Measurements from ENCODE around the gene PWWP2B.

Gene PWWP2B

DNA sequence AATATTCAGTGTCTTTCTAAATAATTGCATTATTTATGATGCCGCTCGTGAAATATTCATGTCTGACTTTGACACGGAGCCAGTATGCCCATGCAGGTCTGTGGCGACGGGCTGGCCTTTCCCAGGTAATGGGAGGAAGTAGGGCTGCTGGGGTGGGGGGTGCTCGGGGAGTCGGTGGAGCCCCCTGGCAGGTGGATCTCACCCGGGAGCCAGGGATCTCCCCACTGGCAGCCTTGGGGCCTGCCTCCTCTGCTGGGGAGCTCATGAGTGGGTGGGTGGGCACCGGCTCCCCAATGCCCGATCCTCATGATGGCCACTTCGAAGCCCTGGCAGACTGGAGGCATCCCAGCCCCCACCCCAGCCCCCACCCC is 52.8 kb downstream of the PWWP2B start:
- no peak for DNase-seq

DNA sequence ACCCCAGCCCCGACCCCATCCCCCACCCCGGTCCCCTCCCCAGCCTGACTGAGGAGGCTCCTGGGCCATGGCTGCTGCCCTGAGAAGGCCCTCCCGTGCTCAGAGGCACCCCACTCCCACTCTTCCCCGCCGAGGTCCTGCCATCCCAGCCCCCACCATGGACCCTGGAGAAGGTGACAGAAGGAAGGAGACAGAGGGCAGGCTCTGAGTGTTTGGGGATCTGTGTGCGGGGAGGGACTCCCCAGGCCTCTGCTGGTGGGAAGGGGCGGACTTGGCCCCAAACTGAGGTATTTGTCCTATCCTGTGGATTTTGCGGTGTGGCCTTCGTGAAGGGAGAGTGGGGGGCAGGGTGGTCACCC is 53.4 kb downstream of the PWWP2B start:
- DNase-seq, result no peak

DNA sequence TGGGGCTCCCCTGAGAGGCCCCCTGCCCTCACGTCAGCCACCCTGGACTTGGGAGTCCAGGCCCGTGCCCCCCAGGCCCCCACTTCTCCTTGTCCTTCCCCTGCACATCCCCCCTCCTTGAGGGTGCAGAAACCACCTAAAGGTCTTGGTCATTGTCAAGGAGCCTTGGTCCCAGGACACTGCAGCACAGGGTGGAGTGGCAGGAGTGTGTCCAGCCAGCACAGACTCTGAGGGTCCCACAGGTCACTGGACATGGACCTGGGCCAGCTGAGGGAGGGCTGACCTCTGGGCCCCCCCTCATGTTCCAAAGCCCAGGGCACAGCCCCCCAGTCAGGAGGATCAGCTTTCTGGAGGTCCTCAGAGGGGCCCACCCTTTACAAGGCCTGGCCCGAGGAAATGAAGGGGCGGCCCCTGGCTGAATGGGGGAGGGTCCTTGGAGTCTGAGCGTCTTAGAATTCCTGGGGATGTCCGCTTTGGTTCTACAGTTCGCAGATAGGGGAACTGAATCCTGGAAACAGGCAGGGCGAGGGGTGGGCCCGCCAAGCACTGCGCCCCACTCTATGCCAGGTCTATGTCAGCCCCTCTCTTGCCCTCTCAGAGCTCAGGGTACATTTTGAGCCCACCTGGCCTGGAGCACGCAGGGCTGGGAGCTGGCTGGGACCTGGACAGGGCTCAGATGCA is 54.0 kb downstream of the PWWP2B start:
- DNase-seq, result no peak

DNA sequence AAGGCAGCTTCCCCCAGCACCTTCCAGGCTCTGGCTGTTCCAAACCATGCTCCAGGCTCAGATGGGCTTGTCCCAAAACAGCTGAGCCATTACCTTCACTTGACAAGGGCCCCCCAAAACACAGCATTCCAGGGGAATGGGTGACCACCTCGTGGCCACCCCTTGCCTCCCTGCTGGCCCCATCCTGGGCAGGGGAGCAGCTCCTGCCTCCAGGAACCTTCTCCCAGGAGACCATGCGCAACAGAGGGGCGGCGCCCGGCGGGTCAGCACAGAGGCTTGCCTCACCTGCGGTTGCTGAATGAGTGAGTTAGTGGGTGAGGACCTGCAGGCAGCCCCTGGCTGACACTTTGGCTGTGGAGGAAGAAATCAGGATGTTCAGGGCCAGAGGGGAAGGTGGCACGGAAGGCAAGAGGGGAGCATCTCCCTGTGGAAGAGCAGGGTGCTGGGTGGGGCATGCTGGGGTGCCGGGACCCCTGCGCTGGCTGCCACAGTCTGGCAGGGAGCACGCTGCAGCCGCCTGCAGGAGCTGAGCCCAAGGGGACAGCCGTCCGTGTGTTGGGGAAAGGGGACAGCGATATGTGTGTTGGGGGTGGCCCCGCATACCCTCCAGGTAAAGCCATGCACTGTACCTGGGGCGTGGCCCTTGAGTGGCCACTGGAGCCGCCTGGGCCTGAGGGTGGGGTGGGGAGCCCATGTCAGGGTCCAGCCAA is 54.7 kb downstream of the PWWP2B start:
- no peak for DNase-seq

DNA sequence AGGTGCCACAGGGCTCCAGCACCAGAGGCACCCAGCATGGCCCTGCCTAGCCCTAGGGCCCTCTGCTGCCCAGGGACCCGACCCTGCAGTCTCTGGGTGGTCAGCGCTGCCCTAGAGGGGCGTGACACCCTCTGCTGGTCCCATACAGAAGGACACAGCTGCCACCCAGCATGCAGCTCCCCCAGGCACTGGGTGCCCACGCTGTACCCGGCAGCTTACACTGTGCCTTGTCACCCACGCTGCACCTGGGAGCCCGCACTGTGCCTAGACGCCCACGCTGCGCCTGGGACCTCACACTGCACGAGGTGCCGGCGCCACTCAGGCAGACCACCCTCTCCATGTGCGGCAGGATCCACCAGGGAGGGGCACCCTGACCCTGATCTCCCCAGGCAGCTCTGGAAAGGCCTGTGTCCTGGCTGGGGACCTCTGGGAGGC is 55.2 kb downstream of the PWWP2B start:
- no peak for DNase-seq

DNA sequence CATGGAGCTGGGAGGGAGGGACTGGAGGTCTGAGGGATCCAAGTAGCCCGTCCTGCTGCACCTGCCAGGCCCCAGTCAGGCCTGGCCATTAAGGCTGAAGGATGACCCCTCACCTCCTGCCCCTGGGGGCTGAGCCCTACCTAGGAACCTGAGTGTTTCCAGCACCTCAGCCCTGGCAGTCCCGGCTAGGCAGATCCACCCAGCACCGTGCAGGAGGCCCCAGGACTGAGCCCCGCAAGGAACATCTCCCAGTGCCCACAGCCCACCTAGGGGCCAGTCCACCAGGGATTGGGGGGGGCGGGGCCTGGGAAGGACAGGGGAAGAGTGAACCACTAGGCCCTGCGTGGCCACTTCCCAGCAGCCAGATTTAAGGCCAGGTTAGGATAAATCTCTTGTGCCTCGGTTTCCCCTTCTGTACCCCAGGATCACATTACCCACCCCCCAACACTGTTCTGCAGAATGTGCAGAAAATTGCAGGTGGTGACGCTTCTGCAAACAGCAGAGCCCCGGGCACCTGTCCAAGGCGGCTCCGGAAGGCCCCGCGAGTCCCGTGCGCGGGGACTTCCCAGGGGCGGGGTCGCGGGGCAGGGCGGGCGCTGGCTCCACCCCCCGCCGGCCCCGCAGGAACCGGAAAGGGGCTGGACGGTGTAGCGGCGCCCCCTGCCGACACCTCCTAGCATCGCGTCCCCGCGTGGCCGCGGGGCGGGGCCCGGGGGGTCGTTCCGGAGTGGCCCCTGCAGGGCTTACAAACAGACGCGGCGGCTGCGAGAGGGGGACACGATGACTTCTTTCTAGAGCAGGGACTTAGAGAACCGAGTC is 55.9 kb downstream of the PWWP2B start:
- DNase-seq, result peak; percentile 86

DNA sequence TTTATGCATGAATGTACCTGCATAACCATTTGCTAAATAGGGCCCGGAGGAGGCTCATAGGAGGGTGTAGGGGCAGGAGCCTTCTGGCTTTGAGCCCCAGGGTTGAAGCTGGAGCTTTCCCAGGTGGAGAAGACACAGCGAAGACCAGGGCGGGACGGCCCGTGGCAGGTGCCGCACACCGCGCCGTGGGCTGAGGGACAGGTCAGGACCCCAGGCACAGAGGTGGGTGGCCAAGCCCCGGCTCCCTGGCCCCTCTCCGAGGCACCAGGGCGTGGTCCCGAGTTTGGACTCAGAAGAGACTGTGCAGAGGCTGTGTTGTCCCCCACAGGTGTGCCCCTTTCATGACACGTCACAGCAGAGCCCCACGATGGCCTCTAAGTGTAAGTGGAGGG is 56.5 kb downstream of the PWWP2B start:
- no peak for DNase-seq

DNA sequence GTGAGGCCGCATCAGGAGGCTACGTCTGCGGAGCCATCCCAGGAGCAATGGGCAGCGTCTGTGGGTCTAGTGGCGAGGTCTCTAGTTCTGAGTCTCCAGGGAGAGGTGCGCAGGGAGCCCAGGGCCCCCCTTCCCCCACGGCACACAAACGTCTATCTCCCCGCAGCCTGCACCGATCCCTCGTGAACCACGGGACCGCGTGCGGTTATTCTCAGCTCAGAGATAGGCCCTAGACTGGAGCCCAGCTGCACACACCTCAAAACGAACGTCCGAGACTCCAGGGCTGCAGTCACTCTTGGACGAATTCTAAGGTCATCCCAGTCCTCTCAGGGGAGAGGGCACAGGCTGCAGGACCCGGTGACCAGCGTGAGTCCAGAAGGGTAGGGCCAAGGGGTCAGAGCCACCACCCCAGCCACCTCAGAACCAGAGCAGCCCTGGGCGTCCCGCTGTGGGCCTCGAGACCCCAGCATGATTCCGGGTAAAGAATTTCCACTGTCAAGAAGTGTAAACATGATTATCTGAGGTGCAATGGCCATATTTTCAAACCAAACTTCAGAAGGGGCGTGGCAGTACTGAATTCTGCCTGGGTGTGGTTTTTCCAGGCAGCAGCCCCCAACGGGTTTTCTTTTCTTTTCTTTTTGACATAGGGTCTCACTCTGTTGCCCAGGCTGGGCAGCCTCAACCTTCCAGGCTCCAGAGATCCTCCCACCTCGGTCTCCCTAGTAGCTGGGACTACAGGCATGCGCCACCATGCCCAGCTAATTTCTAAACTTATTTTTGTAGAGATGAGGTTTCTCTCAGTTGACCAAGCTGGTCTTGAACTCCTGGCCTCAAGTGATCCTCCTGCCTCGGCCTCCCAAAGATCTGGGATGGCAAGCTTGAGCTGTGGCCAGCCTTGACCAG is 57.5 kb downstream of the PWWP2B start:
- DNase-seq, result no peak

DNA sequence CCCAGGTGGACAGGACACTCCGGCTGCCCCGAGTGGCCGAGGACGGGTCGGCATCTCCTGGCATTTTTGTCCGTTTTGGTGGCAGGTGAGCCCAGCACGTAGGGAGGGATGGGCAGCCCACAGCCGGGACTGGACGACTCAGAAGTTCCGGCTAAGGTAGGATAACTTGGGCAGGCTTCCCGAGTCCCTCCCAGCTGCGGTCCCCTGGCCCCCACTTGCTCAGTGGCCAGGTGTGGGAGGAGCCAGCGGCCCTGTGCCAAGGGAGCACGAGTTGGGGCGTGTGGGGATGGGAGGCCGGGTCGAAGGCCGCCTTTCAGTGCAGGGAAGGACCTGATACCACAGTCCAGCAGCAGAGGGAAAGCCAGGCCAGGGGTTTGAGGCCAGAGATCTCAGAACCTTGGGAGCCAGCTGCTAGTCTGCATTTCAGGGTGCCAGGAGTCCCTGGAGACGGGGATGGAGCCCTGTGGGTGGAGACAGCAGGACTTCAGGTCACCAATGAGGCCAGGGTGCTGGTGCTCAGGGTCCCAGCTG is 58.5 kb downstream of the PWWP2B start:
- DNase-seq, result no peak

DNA sequence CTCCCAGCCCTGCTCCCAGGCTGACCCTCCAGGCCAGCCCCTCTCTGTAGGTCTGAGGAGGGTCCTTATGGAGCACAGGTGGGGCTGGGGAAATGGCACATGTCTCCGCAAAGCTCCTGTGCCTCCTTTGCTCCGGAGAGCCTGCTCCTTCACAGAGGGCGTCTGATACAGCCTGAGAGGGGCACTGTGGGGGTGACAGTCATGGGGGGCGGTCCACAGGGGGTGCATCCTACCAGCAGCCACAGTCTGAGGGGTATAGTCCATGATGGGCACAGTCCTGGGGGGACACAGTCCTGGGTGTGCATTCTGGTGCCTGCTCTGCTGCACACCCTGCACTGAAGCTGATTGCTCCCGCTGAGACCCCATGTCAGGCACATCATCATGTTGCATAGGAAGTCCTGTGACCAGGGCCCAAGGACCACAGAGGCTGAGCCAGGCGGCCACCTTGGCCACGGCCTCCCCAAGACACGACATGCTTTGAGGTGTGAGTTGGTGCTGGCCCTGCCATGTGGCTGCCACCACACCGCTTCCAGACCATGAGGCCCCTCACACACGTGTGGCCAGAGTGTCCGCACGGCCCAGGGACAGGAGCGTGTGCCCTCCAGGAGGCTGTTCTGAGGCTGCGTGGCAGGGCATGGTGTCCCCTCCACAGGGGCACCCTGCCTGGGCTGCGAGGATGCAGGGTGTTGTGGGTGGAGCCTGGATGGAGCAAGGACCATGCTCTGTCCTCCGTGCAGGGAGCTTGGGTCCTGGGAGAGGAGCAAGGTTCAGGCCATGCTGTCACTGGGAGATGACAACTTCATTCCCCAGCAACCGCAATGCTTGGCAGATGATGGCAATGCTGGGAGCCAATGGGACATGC is 59.2 kb downstream of the PWWP2B start:
- no peak for DNase-seq

DNA sequence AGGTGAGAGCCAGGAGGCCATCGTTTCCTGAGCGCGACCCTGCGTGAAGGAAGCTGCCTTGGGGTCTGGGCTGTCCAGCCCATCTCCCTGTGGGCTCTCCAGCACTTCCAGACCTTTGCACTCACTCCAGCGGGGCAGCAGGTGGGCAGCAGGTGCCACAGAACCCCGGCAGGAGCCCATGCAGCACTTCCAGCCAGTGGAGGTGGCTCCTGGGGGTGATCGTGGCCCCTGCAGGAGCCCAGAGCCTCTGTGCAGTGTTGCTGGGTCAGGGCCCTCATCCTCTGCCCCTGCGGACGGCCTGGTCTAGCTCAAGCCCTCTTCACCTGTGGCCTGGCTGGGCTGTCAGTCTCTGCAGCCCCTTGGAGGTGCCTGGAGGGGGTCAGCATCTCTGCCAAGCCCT is 59.9 kb downstream of the PWWP2B start:
- no peak for DNase-seq

DNA sequence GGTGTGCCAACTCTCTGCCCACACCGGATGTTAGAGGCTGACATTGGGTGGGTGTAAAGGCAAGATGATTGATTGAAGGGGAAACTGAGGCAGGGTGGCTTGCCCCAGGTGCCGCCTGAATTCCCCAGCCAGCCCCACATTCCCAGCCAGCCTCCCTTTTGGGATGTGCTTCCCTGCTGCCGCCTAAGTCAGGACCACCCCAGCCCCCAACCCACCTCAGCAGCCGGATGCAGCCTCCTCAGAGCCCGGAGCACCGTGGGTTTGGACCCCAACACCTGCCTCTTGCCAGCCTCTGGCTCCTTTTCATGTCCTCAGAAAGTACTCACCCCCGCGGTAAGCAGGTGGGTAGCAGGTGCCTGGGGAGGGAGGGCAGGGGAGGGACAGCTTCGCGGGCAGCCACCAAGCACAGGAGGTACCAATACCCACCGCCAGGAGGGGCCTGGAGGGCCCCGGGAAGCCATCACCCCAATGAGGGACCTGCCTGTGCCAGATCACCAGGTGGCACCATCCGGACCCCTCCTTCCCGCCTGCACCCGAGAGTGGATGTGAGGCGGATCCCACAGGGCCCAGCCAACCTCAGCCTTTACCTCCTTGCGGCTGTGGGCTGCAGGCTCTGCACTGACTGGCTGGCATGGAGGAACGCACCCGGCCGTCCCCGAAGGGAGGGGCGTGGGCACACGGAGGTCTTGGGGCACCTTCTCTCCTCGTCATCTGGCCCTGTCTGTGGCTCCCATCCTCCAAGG is 60.5 kb downstream of the PWWP2B start:
- peak; percentile 76 for DNase-seq

DNA sequence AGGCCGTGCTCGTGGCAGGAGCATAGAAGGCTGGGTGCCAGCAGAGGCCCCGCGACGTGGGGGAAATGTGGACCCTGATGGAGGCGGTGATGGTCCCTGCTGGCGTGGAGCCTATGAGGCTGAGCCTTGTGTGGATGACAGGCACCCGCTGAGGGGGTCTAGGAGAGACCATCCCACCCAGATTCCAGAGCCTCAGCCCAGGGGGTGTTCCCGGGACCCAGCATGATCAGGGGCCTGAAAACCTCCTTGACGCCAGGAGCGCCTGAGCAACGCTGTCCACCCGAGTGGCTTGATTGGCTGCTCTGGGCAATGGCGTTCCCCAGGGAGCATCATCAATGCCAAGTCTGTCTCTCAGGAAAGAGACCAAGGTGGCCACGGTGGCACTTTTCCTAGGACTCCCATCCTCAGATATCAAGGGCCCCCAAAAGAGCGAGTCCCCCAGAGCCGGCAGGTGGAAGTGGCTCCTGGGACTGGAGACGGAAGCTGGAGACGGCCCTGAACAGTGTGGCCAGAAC is 61.1 kb downstream of the PWWP2B start:
- no peak for DNase-seq

DNA sequence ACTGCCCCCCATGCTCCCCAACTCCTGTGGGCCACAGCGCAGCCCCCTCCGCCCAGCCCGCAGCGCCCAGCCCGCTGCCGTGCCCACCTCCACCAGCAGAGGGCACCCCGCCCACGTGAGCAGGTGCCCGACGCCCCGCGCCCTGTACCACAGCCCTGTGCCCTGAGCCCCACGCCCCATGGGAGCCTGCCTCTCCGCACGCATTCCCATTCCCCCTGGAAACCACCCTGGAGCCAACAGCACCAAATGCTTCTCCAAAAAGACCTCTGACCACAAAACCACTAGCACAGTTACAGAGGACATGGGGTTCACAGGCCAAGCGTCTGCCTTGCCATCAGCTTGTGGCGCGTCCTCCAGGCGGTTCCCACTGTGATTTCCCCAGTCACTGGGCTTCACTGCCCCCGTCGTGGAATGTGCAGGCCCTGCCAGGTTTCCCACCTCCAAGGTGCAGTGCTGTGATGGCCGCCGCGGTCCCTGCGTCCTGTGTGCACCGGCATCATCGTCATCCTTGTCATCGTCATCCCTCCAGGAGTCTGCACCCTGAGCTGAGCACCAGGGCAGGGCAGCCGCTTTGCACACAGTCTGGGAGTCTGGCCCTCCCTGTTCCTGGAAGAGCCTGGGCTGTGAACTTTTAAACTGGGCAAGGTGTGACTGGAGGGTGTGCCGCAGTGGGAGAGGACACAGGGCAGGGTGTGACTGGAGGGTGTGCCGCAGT is 61.7 kb downstream of the PWWP2B start:
- peak; percentile 23 for DNase-seq

DNA sequence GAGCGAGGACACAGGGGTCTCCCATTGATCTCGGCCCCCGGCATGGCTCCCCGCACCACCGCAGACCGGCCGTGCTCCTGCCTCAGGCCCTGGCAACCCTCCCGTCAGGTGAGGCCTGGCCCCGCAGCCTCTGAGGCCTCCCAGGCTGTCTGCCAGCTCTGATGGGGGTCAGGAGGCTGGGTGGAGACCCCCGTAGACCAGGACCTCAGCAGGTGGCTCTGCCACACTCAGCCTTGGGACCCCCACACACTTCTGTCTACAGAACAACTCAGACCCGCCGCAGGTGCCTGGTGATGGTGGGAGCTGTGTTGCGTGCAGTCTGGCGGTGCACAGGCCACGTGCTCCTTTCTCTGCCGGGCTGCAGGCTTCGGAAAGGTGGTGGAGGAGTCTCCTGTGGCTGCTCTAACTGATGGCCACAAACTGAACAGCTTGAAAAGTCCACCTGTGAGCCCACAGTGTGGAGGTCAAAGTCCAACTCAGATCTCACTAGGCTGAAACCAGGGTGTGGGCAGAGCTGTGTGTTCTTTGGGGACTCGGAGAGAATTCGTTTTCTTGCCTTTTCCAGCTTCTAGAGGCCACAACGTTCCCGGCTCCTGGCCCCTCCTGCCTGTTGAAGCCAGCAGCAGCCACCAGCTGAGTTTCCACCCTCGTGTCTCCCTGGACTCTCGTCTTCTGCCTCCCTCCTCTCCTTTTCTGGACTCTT is 62.5 kb downstream of the PWWP2B start:
- no peak for DNase-seq

DNA sequence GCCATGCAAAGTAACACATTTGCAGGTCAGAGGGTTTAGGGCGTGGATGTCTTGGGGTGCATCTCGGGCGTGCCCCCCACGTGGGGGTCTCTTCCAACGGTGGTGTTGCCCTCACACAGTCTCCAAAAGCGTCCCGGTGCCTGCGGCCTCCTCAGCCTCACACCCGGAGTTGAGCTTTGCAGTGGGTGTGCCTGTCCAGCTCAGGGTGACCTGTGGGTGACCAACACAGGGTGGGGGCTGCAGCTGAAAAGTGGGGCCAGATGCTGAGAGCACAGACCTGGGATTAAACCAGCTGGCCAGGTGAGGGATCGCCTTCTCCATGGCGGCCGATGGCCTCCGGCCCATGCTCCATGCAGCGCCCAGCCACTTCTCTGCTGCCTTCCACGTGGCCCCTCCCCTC is 63.1 kb downstream of the PWWP2B start:
- DNase-seq, result no peak

DNA sequence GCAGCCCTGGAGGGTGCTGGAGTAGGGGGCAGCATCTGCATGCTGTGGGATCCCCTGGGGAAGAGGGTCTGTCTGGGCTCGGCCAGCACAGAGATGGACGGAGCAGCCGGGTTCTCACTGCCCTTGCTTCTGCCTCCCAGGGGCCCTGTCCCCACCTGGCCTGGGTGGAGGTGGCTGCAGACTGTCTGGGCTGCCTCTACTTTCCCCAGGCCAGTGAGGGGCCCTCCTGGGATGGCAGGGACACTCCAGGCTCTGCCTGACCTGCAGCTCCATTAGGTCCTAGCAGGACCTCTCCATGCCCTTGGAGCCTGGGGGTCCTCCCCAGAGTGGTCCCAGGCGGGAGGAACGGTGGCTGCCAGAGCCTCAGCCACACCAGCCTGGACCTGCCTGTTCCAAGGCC is 63.7 kb downstream of the PWWP2B start:
- no peak for DNase-seq

DNA sequence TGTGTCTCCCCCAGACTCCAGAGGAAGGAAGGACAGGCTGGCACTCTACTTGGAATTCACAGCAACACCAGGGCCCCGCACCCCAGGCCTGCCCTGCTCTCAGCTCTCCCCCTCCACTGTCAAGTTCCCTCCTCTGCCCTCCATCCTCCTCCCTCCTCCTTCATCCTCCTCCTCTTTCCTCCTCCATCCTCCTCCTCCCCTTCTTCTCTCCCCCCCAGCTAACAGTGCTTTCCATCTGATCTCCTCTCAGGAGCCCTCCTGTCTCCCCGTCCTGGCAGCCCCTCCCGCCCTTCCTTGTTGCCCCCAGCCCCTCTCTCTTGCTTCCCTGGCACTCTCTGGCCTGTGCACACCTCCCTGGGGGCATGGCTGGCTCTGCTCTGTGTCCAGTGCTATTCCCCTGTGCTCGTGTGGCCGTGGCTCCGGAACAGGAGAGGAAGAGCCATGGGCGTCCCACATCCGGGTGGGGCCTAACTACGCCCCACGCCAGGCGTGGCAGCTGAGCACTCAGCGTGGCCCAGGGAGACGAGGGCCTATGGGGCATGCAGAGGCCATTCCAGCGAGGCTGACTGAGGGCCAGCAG is 64.2 kb downstream of the PWWP2B start:
- DNase-seq, result no peak

DNA sequence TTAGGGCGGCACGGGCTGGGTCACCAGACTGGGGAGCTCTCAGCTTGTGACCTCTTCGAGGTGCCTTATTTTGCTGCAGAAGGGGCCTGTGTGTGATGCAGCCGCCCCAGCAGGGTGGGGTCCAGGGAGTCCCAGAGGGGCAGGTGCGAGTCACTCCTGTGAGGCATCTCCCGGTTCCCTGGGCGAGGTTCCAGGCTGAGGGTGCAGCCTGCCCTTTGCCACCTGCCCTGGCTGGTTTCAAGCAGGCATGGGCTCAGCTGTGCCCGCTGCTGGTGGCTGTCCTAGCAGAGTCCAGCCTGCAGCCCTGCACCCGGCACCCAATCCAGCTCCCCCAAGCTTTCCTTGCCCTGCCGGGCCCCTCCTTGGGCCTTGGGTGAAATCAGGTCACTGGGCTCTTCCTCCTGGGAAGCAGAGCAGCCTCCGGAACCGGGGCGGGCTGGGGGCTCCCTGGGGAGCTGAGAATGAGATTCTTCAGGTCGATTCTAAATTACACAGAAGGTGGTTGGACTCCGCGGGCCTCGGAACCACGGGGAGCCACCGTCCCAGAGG is 64.8 kb downstream of the PWWP2B start:
- DNase-seq, result peak; percentile 53

All from RPMI8226 (cell line).